ENCODE data around the gene AFAP1L1.
A peak's percentile ranks its signal among the peaks of the same experiment; 100 is the strongest.

Gene AFAP1L1

GRCh38 chr5:149310947-149311658 is 39.4 kb downstream of the AFAP1L1 start:
- no peak for TF ChIP-seq CTCF (IDR thresholded peaks at IDR 0.05; ENCODE audit: borderline replicate concordance, insufficient read depth, low read depth, low read length)
- no peak overlapping the region for H3K4me3 ChIP-seq (ENCODE audit: low read depth, low read length)

GRCh38 chr5:149313151-149313841 is 41.6 kb downstream of the AFAP1L1 start:
- H3K4me3 ChIP-seq (ENCODE audit: low read depth, low read length): no peak overlapping the region
- TF ChIP-seq CTCF (IDR thresholded peaks at IDR 0.05; ENCODE audit: borderline replicate concordance, insufficient read depth, low read depth, low read length): no peak

GRCh38 chr5:149314571-149315111 is 43.0 kb downstream of the AFAP1L1 start:
- H3K4me3 ChIP-seq (ENCODE audit: low read depth, low read length): no peak overlapping the region
- TF ChIP-seq CTCF (IDR thresholded peaks at IDR 0.05; ENCODE audit: borderline replicate concordance, insufficient read depth, low read depth, low read length): no peak

- H3K4me3 ChIP-seq (ENCODE audit: low read depth, low read length): no peak overlapping the region
- no peak for TF ChIP-seq CTCF (IDR thresholded peaks at IDR 0.05; ENCODE audit: borderline replicate concordance, insufficient read depth, low read depth, low read length)
These were observed 44.1 kb downstream of the AFAP1L1 start for GRCh38 chr5:149315753-149316152.

- TF ChIP-seq CTCF (IDR thresholded peaks at IDR 0.05; ENCODE audit: borderline replicate concordance, insufficient read depth, low read depth, low read length): peak; percentile 59; the same call in 1 of the 2 replicates
- no peak overlapping the region for H3K4me3 ChIP-seq (ENCODE audit: low read depth, low read length)
These were observed 45.8 kb downstream of the AFAP1L1 start for GRCh38 chr5:149317281-149318048.

GRCh38 chr5:149319174-149319573 is 47.5 kb downstream of the AFAP1L1 start:
- H3K4me3 ChIP-seq (ENCODE audit: low read depth, low read length): no peak overlapping the region
- no peak for TF ChIP-seq CTCF (IDR thresholded peaks at IDR 0.05; ENCODE audit: borderline replicate concordance, insufficient read depth, low read depth, low read length)
